ENCODE measurements around the gene GIT1. TPM values are rescaled to one million over a fixed set of nuclear protein-coding genes. Genes with fewer than 3 reads are reported as not detected.

The GIT1 gene
- total RNA-seq, 1 experiment from 2014 or later: 120 TPM

- intact Hi-C loops (cut with micrococcal nuclease; ENCODE audit: unreplicated experiment): loop anchor here (10.0 kb wide), 1 partner anchor 59 kb away; the partner anchor contains the start of gene CORO6
- POLR2A ChIA-PET (ENCODE audit: low non-redundant PET): no interaction called here
- Histone ChIP-seq H3K27me3 (replicated peaks; ENCODE audit: insufficient read depth, low read depth, low read length, poor library complexity) (no peaks in the 10 kb centered on the region), H3K4me3 (ENCODE audit: low read depth, low read length, poor library complexity, severe bottlenecking) (peak overlapping the region; percentile 83), H3K27ac (ENCODE audit: low read depth, low read length, poor library complexity, severe bottlenecking) (no peak overlapping the region), H3K9me3 (ENCODE audit: low read depth, low read length, poor library complexity, severe bottlenecking) (no peaks in the 10 kb centered on the region), H3K36me3 (ENCODE audit: insufficient read depth, low read length, poor library complexity, severe bottlenecking) (no peaks in the 10 kb centered on the region), H3K4me1 (ENCODE audit: insufficient read depth, low read length, poor library complexity, severe bottlenecking) (peaks cover 7% of the 10 kb centered on the region)
- TF ChIP-seq EZH2 (IDR thresholded peaks at IDR 0.05; ENCODE audit: borderline replicate concordance, low read depth, low read length, poor library complexity, severe bottlenecking): no peak
- 0 out of 2 replicates have a peak, but pooled peaks have one; percentile 32 for TF ChIP-seq CTCF (conservative IDR thresholded peaks at IDR 0.05; ENCODE audit: low read depth, low read length)
- no peak for DNase-seq (ENCODE audit: low spot score)
- CTCF ChIA-PET: interaction anchor here (1.0 kb wide), 1 partner anchor 196 kb away, joined by 3 read pairs; no protein-coding TSS in a partner anchor
- no TSS peak for BruUV-seq (replicated peaks)
These were observed 23.6 kb downstream of the GIT1 start for GRCh38 chr17:29565643-29566472.

GRCh38 chr17:29563816-29564215 lies 25.6 kb downstream of the GIT1 start:
- no TSS peak for BruUV-seq (replicated peaks)
- Histone ChIP-seq H3K9me3 (ENCODE audit: low read depth, low read length, poor library complexity, severe bottlenecking) (no peaks in the 10 kb centered on the region), H3K4me3 (ENCODE audit: low read depth, low read length, poor library complexity, severe bottlenecking) (no peak overlapping the region), H3K27me3 (replicated peaks; ENCODE audit: insufficient read depth, low read depth, low read length, poor library complexity) (no peaks in the 10 kb centered on the region), H3K27ac (ENCODE audit: low read depth, low read length, poor library complexity, severe bottlenecking) (no peak overlapping the region), H3K4me1 (ENCODE audit: insufficient read depth, low read length, poor library complexity, severe bottlenecking) (no peaks in the 10 kb centered on the region), H3K36me3 (ENCODE audit: insufficient read depth, low read length, poor library complexity, severe bottlenecking) (no peaks in the 10 kb centered on the region)
- TF ChIP-seq EZH2 (IDR thresholded peaks at IDR 0.05; ENCODE audit: borderline replicate concordance, low read depth, low read length, poor library complexity, severe bottlenecking) (no peak), CTCF (conservative IDR thresholded peaks at IDR 0.05; ENCODE audit: low read depth, low read length) (no peak)
- POLR2A ChIA-PET (ENCODE audit: low non-redundant PET): no interaction called here
- DNase-seq (ENCODE audit: low spot score): no peak
- intact Hi-C loops (cut with micrococcal nuclease; ENCODE audit: unreplicated experiment): loop anchor here (10.0 kb wide), 1 partner anchor 61 kb away; the partner anchor contains the start of gene CORO6
- CTCF ChIA-PET: no interaction called here

GRCh38 chr17:29562615-29563014 lies 26.8 kb downstream of the GIT1 start:
- CTCF ChIA-PET: no interaction called here
- Histone ChIP-seq H3K4me3 (ENCODE audit: low read depth, low read length, poor library complexity, severe bottlenecking) (no peak overlapping the region), H3K9me3 (ENCODE audit: low read depth, low read length, poor library complexity, severe bottlenecking) (no peaks in the 10 kb centered on the region), H3K4me1 (ENCODE audit: insufficient read depth, low read length, poor library complexity, severe bottlenecking) (no peaks in the 10 kb centered on the region), H3K27ac (ENCODE audit: low read depth, low read length, poor library complexity, severe bottlenecking) (no peak overlapping the region), H3K27me3 (replicated peaks; ENCODE audit: insufficient read depth, low read depth, low read length, poor library complexity) (no peaks in the 10 kb centered on the region), H3K36me3 (ENCODE audit: insufficient read depth, low read length, poor library complexity, severe bottlenecking) (no peaks in the 10 kb centered on the region)
- intact Hi-C loops (cut with micrococcal nuclease; ENCODE audit: unreplicated experiment): loop anchor here (10.0 kb wide), 1 partner anchor 62 kb away; the partner anchor contains the start of gene CORO6
- BruUV-seq (replicated peaks): no TSS peak
- TF ChIP-seq CTCF (conservative IDR thresholded peaks at IDR 0.05; ENCODE audit: low read depth, low read length): no peak
- no peak for TF ChIP-seq EZH2 (IDR thresholded peaks at IDR 0.05; ENCODE audit: borderline replicate concordance, low read depth, low read length, poor library complexity, severe bottlenecking)
- no peak for DNase-seq (ENCODE audit: low spot score)
- POLR2A ChIA-PET (ENCODE audit: low non-redundant PET): no interaction called here

All from A673 (cell line).